Measurements from ENCODE around the gene GRIA4.

GRIA4 gene

GRCh38 chr11:105790840-105791239, 181.0 kb downstream of the GRIA4 start:
- no peak for FAIRE-seq

- FAIRE-seq = no peak
These were observed 183.2 kb downstream of the GRIA4 start for GRCh38 chr11:105793092-105793491.

GRCh38 chr11:105799263-105799662, 189.4 kb downstream of the GRIA4 start:
- FAIRE-seq = no peak

- FAIRE-seq = no peak
These were observed 190.0 kb downstream of the GRIA4 start for GRCh38 chr11:105799728-105800462.

- no peak for FAIRE-seq
These were observed 192.5 kb downstream of the GRIA4 start for GRCh38 chr11:105802390-105802789.

- no peak for FAIRE-seq
These were observed 201.4 kb downstream of the GRIA4 start for GRCh38 chr11:105811242-105811641.

GRCh38 chr11:105821372-105821771, 211.5 kb downstream of the GRIA4 start:
- FAIRE-seq = no peak

GRCh38 chr11:105821781-105822180, 211.9 kb downstream of the GRIA4 start:
- no peak for FAIRE-seq

GRCh38 chr11:105823495-105824033, 213.7 kb downstream of the GRIA4 start:
- no peak for FAIRE-seq

- FAIRE-seq = no peak
These were observed 214.7 kb downstream of the GRIA4 start for GRCh38 chr11:105824457-105825013.

- FAIRE-seq = no peak
These were observed 215.3 kb downstream of the GRIA4 start for GRCh38 chr11:105825141-105825540.

GRCh38 chr11:105827906-105828305, 218.0 kb downstream of the GRIA4 start:
- no peak for FAIRE-seq

- no peak for FAIRE-seq
These were observed 219.2 kb downstream of the GRIA4 start for GRCh38 chr11:105829084-105829483.

GRCh38 chr11:105834461-105834860, 224.6 kb downstream of the GRIA4 start:
- FAIRE-seq = no peak

- no peak for FAIRE-seq
These were observed 229.0 kb downstream of the GRIA4 start for GRCh38 chr11:105838668-105839384.

- no peak for FAIRE-seq
These were observed 230.5 kb downstream of the GRIA4 start for GRCh38 chr11:105840391-105840790.

GRCh38 chr11:105852403-105852802, 242.5 kb downstream of the GRIA4 start:
- FAIRE-seq = no peak

GRCh38 chr11:105854269-105854668, 244.4 kb downstream of the GRIA4 start:
- no peak for FAIRE-seq

GRCh38 chr11:105856954-105857353, 247.1 kb downstream of the GRIA4 start:
- FAIRE-seq = no peak

- no peak for FAIRE-seq
These were observed 247.9 kb downstream of the GRIA4 start for GRCh38 chr11:105857728-105858127.

- no peak for FAIRE-seq
These were observed 249.0 kb downstream of the GRIA4 start for GRCh38 chr11:105858841-105859240.

GRCh38 chr11:105860105-105860504, 250.2 kb downstream of the GRIA4 start:
- no peak for FAIRE-seq

- FAIRE-seq = no peak
These were observed 251.4 kb downstream of the GRIA4 start for GRCh38 chr11:105861225-105861624.
